ENCODE measurements around the gene PAQR3. TPM values are rescaled to one million over a fixed set of nuclear protein-coding genes. Genes with fewer than 3 reads are reported as not detected.

PAQR3 gene
- total and polyA plus RNA-seq, 2 of the 4 experiments (the other 2 are of a cell fraction), result 11.5 to 11.8 TPM

DNA sequence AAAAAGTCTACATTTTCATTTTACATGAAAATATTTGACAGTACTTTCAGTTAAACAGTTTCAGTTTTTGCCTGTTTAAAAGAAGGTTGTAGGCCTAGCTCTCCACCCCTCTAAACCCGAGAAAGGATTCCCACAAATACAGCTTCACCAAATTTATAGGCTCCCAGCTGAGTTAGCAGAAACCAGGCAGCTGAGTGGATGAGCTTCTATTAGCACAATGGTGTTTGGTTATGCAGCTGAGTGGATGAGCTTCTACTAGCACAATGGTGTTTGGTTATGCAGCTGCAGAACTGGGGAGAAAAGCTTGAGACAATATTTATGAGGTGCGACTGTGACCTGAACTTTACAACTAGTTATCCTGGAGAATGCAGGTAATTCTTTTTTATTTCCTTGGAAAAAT lies 36.6 kb upstream of the PAQR3 start:
- Histone ChIP-seq H3K14ac (replicated peaks; ENCODE audit: low read depth, low read length) (no peak overlapping the region), H3K36me3 (ENCODE audit: control insufficient read depth, insufficient read depth, low read length) (no peaks in the 10 kb centered on the region), H2AK9ac (replicated peaks; ENCODE audit: low read depth, low read length, poor library complexity) (no peak overlapping the region), H3K18ac (ENCODE audit: low read depth, low read length) (no peak overlapping the region), H2BK20ac (ENCODE audit: low read depth, low read length) (no peak overlapping the region), H2AK5ac (ENCODE audit: low read depth, low read length) (no peak overlapping the region), H4K20me1 (ENCODE audit: insufficient read depth, low read length) (no peaks in the 10 kb centered on the region), H3K9me3 (ENCODE audit: control insufficient read depth, insufficient read depth, low read length) (no peaks in the 10 kb centered on the region), H3K79me1 (ENCODE audit: low read depth in 1 of 2, low read length in 2 of 2) (no peaks in the 10 kb centered on the region), H2BK15ac (ENCODE audit: low read depth, low read length) (no peak overlapping the region), H3K9me1 (ENCODE audit: insufficient read depth, low read length) (no peaks in the 10 kb centered on the region), H3K4me1 (ENCODE audit: control insufficient read depth, insufficient read depth, low read length) (no peaks in the 10 kb centered on the region), H3K27me3 (ENCODE audit: control insufficient read depth, insufficient read depth, low read length) (peaks cover 3% of the 10 kb centered on the region), H4K5ac (ENCODE audit: low read depth, low read length) (no peak overlapping the region), H2BK5ac (ENCODE audit: low read depth, low read length, poor library complexity, severe bottlenecking) (no peak overlapping the region), H3K56ac (ENCODE audit: extremely low read depth, insufficient read depth, low read length) (no peak overlapping the region), H3K4ac (ENCODE audit: low read depth, low read length) (no peak overlapping the region), H2AFZ (replicated peaks; ENCODE audit: low read length, poor library complexity) (no peak overlapping the region), H3K23ac (ENCODE audit: low read depth, low read length) (no peak overlapping the region), H3K27ac (ENCODE audit: insufficient read depth, low read length) (no peak overlapping the region), H2BK120ac (ENCODE audit: low read depth, low read length) (no peak overlapping the region), H3K4me2 (ENCODE audit: low read depth, low read length) (no peak overlapping the region), H4K8ac (ENCODE audit: low read depth in 2 of 2, low read length in 2 of 2) (no peak overlapping the region), H3K4me3 (ENCODE audit: insufficient read depth, low read depth, low read length) (no peak overlapping the region), H3K9ac (ENCODE audit: low read depth, low read length) (no peak overlapping the region), H4K91ac (ENCODE audit: insufficient read depth, low read depth, low read length) (no peak overlapping the region)
- CTCF ChIA-PET, result interaction anchor here (0.6 to 0.7 kb wide), 2 partner anchors 10 to 1706 kb away, joined by 4 read pairs; no protein-coding TSS in a partner anchor
- ATAC-seq (ENCODE audit: low read depth), result no peak
- intact Hi-C loops (cut with micrococcal nuclease), result no loop called here
- in situ Hi-C loops (cut with MboI; ENCODE audit: low sequenced_read_pairs), result no loop called here
- no CpG with 5 or more reads among the region's 2 CpGs for WGBS, 2 experiments (ENCODE audit: extremely low coverage in 2 of 2, insufficient read length in 1 of 2)
- POLR2A ChIA-PET (ENCODE audit: unreplicated experiment), result interaction anchor here (0.6 kb wide), 1 partner anchor 12 kb away, joined by 5 read pairs; no protein-coding TSS in a partner anchor
- TF ChIP-seq, protein P1, sequence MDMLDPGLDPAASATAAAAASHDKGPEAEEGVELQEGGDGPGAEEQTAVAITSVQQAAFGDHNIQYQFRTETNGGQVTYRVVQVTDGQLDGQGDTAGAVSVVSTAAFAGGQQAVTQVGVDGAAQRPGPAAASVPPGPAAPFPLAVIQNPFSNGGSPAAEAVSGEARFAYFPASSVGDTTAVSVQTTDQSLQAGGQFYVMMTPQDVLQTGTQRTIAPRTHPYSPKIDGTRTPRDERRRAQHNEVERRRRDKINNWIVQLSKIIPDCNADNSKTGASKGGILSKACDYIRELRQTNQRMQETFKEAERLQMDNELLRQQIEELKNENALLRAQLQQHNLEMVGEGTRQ (IDR thresholded peaks at IDR 0.05; ENCODE audit: low read depth, low read length), result no peak
- TF ChIP-seq MAZ (IDR thresholded peaks at IDR 0.05; ENCODE audit: borderline replicate concordance, low read depth, low read length) (no peak), CEBPB (IDR thresholded peaks at IDR 0.05; ENCODE audit: low read depth, low read length) (no peak), MAFK (IDR thresholded peaks at IDR 0.05; ENCODE audit: low read depth, low read length) (no peak), RFX5 (IDR thresholded peaks at IDR 0.05; ENCODE audit: low read depth, low read length) (no peak), NFE2L2 (IDR thresholded peaks at IDR 0.05; ENCODE audit: low read depth, low read length) (no peak)
- BruUV-seq (replicated peaks), result no TSS peak
- dilution Hi-C loops (cut with HindIII; ENCODE audit: low sequenced_read_pairs, unreplicated experiment), result no loop called here
- DNase-seq, result no peak

Measured in IMR-90 (cell line).